Ramos (cell line): ENCODE measurements around the gene IGSF9.

Experiments used
- in situ Hi-C: fragments of 300-500 bp; cut with MboI; formaldehyde crosslinking; loops from one replicate; pipeline ENCODE4 v1.14.3; 2022; ENCODE audit warnings: low sequenced_read_pairs; ENCODE audit not compliant: unreplicated experiment

IGSF9 gene, protein sequence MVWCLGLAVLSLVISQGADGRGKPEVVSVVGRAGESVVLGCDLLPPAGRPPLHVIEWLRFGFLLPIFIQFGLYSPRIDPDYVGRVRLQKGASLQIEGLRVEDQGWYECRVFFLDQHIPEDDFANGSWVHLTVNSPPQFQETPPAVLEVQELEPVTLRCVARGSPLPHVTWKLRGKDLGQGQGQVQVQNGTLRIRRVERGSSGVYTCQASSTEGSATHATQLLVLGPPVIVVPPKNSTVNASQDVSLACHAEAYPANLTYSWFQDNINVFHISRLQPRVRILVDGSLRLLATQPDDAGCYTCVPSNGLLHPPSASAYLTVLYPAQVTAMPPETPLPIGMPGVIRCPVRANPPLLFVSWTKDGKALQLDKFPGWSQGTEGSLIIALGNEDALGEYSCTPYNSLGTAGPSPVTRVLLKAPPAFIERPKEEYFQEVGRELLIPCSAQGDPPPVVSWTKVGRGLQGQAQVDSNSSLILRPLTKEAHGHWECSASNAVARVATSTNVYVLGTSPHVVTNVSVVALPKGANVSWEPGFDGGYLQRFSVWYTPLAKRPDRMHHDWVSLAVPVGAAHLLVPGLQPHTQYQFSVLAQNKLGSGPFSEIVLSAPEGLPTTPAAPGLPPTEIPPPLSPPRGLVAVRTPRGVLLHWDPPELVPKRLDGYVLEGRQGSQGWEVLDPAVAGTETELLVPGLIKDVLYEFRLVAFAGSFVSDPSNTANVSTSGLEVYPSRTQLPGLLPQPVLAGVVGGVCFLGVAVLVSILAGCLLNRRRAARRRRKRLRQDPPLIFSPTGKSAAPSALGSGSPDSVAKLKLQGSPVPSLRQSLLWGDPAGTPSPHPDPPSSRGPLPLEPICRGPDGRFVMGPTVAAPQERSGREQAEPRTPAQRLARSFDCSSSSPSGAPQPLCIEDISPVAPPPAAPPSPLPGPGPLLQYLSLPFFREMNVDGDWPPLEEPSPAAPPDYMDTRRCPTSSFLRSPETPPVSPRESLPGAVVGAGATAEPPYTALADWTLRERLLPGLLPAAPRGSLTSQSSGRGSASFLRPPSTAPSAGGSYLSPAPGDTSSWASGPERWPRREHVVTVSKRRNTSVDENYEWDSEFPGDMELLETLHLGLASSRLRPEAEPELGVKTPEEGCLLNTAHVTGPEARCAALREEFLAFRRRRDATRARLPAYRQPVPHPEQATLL

GRCh38 chr1:159945483-159946241 is at the start of gene IGSF9:
TSS of gene IGSF9 (minus strand) at chr1:159945613. CDS start at chr1:159943454, 2,159 bp downstream.
- in situ Hi-C loops = no loop called here

DNA sequence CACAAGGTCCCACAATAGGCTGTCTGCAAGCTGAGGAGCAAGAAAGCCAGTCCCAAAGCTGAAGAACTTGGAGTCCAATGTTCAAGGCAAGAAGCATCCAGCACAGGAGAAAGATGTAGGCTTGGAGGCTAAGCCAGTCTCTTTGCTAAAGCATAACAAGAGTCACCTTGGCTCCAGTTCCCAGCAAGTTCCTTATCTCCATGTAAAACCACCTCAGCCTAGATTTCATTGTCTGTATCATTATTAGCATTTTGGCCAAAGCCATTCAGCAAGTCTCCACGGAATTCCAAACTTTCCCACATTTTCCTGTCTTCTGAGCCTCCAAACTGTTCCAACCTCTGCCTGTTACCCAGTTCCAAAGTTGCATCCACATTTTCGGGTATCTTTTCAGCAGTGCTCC is 49.5 kb upstream of the IGSF9 start:
- in situ Hi-C loops = no loop called here

- in situ Hi-C loops = no loop called here
Observed at GRCh38 chr1:159993911-159994310, 48.5 kb upstream of the IGSF9 start.

- in situ Hi-C loops = no loop called here
Observed at GRCh38 chr1:159992161-159992560, 46.7 kb upstream of the IGSF9 start.

GRCh38 chr1:159991513-159991912 is 46.1 kb upstream of the IGSF9 start:
- in situ Hi-C loops = no loop called here

DNA sequence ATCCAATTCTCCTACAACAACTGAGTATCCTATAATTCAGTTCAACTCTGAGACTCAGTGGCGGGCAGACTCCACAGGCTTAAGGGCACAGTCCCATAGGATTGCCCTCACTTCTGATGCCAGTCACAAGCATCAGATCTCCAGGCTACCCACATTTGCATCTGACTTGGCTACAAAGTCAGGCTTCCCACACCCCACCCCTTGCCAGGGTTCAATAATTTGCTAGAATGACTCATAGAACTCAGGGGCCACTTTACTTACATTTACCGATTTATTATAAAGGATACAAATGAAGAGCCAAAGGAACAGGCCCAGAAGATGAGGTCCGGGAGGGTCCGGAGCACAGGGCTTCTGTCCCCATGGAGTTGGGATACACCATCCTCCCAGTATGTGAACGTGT is 44.6 kb upstream of the IGSF9 start:
- in situ Hi-C loops = no loop called here

DNA sequence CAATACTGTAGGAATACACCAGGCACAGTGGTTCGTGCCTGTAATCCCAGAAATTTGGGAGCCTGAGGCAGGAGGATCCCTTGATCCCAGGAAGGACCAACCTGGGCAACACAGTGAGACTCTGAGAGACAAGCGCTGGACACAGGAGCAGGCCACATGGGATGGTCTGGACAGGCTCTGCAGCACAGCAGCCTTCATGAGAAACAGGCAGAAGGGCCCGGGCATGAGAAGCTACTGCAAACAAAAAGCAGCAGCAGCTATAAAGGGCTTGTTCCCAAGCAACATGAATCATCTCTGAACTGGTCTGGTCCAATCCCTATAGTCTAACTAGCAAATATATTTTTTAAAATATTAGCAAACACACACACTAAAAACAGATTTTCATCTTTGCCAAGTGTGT is 44.2 kb upstream of the IGSF9 start:
- in situ Hi-C loops = no loop called here

GRCh38 chr1:159988006-159988405 is 42.6 kb upstream of the IGSF9 start:
- in situ Hi-C loops = no loop called here

DNA sequence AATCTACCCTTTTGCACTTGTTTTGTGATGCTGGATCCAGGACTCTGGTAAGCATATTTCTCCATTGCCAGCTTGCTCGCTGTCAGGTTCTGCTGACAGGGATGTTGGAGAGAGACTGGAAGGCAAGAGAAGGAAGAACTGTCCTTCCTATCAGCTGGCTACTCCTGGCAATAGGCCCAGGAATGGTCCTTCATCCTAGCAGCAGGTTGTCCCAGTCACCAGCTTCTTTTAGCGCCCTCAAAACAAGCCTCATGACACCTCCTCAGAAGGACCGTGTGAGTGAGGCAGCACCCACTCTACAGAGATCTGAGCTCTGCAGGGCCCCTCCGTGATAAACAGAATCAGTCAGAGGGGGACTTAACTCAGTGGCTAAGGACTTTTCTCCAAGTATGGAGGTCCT is 41.8 kb upstream of the IGSF9 start:
- in situ Hi-C loops = no loop called here

- in situ Hi-C loops = no loop called here
Observed at GRCh38 chr1:159986531-159986930, 41.1 kb upstream of the IGSF9 start.

DNA sequence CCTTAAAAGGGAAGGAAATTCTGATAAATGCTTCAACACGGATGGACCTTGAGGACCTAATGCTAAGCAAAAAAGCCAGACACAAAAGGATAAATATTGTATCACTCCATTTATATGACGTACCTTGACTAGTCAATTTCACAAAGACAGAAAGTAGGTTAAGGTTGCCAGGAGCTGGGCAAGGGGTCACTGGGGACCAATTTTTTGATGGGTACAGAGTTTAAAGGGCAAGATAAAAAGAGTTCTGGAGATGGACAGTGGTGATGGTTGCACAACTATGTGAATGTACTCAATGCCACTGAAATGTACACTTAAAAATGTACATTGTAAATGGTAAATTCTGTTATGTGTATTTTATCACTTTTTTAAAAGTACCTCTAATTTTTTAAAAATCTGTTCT is 40.7 kb upstream of the IGSF9 start:
- in situ Hi-C loops = no loop called here

GRCh38 chr1:159985473-159985872 is 40.1 kb upstream of the IGSF9 start:
- in situ Hi-C loops = no loop called here

GRCh38 chr1:159983681-159984080 is 38.3 kb upstream of the IGSF9 start:
- in situ Hi-C loops = no loop called here

DNA sequence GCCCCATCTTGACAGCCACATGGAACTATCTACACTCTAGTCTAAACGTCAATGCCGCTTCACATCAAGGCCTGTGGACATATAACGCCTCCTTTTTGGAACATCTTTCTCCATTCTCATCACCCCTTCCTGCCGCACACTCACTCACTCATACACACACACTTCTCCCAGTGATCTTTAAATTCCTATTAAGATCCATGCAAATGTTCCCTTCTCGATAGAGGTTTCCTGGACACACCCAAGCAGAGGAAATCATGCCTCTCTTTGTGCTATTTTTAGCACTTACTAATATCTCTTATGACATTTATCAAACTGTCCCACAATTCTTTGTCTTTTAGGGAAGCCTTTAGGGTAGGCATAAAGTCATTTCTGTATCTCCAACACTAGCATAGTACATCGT is 36.9 kb upstream of the IGSF9 start:
- in situ Hi-C loops = no loop called here

- in situ Hi-C loops = no loop called here
Observed at GRCh38 chr1:159981351-159982055, 36.1 kb upstream of the IGSF9 start.

- in situ Hi-C loops = no loop called here
Observed at GRCh38 chr1:159980786-159981185, 35.4 kb upstream of the IGSF9 start.

DNA sequence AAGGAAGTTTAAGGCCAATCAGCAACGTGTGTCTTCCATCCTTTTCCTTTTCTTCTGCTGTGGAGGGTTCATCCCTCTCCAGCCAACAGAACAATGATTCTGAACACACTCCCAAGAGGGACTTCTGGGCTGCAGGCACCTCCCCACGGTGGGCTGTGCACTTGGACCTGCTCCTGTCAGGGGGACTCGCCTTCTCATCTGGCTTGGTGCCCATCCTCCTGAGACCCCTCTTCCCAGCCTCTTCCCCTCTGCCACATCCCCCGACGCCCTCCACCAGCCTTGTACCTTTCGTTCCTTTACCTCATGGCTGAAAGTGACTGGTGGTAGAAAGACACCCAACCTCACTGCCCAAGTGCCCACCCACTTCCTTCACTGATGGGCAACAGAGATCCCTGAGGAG is 34.7 kb upstream of the IGSF9 start:
- in situ Hi-C loops = no loop called here

DNA sequence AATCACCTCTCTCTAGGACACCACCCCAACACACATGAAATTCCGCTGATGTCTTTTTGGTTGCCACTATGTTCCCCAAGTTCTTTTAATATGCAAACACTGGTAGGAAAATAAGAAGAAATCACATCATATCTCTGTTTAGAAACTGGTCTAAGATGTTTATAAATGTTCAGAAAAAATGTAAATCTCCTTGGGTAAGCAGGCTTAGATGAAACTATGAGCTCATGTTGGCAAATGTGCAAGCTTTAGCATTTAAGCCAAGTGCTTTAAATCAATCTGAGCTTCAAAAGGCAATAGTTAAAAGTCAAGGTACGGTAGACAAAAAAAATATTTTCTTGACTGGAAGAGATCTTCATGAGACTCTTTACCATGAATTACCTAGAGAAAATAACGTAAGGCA is 33.8 kb upstream of the IGSF9 start:
- in situ Hi-C loops = no loop called here

DNA sequence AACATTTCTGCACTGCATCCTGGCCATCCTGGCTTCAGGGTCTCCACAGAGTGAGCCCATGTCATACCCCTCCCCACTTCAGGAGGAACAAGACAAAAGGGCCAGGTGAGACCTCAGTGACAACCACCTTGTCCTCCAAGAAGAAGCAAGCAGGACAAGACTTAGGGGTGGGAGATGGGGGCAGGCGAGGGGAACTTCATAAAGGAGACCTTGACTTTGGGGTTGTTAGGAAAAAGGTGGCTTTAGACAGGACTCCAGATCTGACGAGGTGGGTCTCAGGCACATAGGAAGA is 32.6 kb upstream of the IGSF9 start:
- in situ Hi-C loops = no loop called here
